Measurements from ENCODE around the gene PLEKHM3. TPM values are rescaled to one million over a fixed set of nuclear protein-coding genes. Genes with fewer than 3 reads are reported as not detected.

Gene PLEKHM3
- total RNA-seq, 1 donor from 2014 or later: 18.3 TPM

DNA sequence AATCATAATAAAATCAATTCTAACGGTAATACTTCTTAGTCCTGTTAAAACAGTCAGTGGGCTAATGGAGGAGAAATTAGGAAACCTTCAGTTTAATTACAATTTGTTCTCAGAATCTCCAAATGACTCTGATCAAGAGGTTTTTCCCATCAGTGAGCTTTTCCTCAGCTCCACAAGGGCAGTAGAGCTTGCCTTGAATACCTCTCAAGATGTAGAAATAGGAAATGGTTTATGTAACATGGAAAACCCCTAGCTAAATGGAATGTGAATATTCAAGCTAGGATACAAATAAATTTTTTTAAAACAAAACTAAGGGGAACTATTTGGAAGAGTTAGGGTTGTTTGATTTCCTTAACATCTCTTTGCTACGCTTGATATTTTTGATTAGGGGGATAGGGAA lies 87.5 kb downstream of the PLEKHM3 start:
- intact Hi-C loops (cut with DNase I): no loop called here
- TF ChIP-seq, protein P1, sequence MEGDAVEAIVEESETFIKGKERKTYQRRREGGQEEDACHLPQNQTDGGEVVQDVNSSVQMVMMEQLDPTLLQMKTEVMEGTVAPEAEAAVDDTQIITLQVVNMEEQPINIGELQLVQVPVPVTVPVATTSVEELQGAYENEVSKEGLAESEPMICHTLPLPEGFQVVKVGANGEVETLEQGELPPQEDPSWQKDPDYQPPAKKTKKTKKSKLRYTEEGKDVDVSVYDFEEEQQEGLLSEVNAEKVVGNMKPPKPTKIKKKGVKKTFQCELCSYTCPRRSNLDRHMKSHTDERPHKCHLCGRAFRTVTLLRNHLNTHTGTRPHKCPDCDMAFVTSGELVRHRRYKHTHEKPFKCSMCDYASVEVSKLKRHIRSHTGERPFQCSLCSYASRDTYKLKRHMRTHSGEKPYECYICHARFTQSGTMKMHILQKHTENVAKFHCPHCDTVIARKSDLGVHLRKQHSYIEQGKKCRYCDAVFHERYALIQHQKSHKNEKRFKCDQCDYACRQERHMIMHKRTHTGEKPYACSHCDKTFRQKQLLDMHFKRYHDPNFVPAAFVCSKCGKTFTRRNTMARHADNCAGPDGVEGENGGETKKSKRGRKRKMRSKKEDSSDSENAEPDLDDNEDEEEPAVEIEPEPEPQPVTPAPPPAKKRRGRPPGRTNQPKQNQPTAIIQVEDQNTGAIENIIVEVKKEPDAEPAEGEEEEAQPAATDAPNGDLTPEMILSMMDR (IDR thresholded peaks at IDR 0.05): no peak
- H3K4me1 ChIP-seq: no peaks in the 10 kb centered on the region
- H3K27ac ChIP-seq: no peak overlapping the region
- H3K9me3 ChIP-seq: no peaks in the 10 kb centered on the region
- no peak for DNase-seq (ENCODE audit: low spot score in 2 of 2)
- H3K36me3 ChIP-seq: no peaks in the 10 kb centered on the region
- H3K27me3 ChIP-seq: no peaks in the 10 kb centered on the region
- no peak overlapping the region for H3K4me3 ChIP-seq

DNA sequence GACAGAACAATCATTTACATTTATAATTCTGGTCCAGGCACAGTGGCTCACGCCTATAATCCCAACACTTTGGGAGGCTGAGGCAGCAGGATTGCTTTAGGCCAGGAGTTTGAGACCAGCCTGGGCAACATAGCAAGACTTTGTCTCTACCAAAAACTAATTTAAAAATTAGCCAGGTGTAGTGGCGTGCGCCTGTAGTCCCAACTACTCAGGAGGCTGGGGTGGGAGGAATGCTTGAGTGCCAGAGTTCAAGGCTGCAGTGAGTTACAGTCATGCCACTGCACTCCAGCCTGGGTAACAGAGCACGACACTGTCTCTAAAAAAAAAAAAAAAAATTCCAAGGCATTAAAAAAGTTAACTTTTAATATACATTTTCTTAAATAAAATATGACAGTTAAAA lies 88.1 kb downstream of the PLEKHM3 start:
- DNase-seq (ENCODE audit: low spot score in 2 of 2): no peak
- Histone ChIP-seq H3K9me3 (no peaks in the 10 kb centered on the region), H3K4me1 (no peaks in the 10 kb centered on the region), H3K4me3 (no peak overlapping the region), H3K27me3 (no peaks in the 10 kb centered on the region), H3K36me3 (no peaks in the 10 kb centered on the region), H3K27ac (no peak overlapping the region)
- TF ChIP-seq, protein P1 (IDR thresholded peaks at IDR 0.05): no peak
- intact Hi-C loops (cut with DNase I): no loop called here

DNA sequence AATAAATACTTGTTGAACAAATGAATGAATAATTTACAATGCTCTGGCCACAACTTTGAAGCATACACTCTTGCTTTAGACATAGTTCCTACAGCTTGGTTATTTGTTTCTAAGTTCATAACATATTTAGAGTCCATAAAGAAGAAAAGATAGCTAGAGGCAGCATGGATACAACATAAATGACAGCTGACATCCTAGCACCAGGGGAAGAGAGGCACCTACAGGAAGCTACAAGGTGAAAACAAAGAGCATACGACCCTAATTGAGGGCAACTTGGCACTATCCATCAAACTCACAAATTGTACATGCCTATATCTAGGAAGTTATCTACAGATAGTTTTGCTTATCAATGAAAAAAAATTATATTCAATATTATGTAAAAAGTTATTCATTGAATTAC lies 88.9 kb downstream of the PLEKHM3 start:
- Histone ChIP-seq H3K9me3 (no peaks in the 10 kb centered on the region), H3K36me3 (no peaks in the 10 kb centered on the region), H3K4me1 (no peaks in the 10 kb centered on the region), H3K4me3 (no peak overlapping the region), H3K27ac (no peak overlapping the region), H3K27me3 (no peaks in the 10 kb centered on the region)
- DNase-seq (ENCODE audit: low spot score in 2 of 2): no peak
- TF ChIP-seq, protein P1 (IDR thresholded peaks at IDR 0.05): no peak
- intact Hi-C loops (cut with DNase I): no loop called here

DNA sequence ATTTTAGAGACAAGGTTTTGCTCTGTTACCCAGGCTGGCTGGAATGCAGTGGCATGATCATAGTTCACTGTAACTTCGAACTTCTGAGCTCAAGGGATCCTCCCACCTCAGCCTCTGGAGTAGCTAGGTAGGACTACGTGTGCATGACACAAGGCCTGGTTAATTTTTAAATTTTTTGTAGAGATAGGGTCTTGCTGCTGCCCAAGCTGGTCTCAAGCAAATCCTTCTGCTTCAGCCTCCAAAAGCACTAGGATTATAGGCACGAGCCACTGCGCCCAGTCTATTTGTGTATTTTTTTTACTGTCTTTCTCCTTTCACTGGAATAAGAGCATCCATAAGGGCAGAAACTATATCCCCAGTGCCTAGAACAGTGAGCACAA lies 89.3 kb downstream of the PLEKHM3 start:
- intact Hi-C loops (cut with DNase I): no loop called here
- no peak for DNase-seq (ENCODE audit: low spot score in 2 of 2)
- H3K4me3 ChIP-seq: no peak overlapping the region
- no peaks in the 10 kb centered on the region for H3K9me3 ChIP-seq
- TF ChIP-seq, protein P1 (IDR thresholded peaks at IDR 0.05): no peak
- H3K27ac ChIP-seq: no peak overlapping the region
- H3K27me3 ChIP-seq: no peaks in the 10 kb centered on the region
- H3K4me1 ChIP-seq: no peaks in the 10 kb centered on the region
- H3K36me3 ChIP-seq: no peaks in the 10 kb centered on the region

DNA sequence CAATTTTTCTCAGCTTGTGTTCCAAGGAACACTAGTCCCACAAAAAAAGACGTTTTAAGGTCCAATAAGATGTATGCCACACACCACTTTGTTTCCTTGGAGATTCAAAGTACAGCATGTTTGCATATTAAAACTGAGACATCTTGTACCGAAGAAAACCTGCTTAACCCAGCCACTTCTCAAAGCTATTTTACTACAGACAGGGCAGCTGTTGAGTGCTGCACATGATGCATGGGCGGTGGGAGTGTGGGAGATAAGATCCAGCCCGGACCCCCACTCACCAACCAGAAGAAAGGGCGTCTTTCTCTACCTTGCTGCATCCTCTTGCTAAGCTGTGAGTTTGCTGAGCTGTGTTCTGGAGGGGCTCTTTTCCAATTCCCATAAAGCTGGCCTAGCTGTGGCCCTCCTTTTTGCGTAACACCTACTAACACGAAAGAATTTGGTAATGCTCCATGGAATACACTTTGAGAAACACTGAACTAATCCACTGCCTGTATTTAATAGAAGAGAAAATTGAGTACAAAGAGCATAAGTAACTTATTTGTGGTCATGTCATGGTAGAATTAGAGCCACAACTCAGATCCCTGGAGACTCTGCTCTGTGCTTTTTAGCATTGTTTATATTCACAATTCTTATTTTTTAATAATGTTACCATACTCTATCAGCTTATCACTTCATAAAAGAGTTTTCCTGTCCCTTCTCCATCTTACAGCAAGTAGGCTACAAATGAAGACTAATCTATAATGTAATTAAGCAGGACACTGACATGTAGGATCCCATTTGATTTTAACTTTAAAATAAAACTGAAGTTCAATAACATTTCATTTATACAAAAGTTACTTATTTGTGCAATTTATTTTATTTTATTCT lies 90.0 kb downstream of the PLEKHM3 start:
- H3K36me3 ChIP-seq: peaks cover 0 to 5% of the 10 kb centered on the region in 2 donors
- H3K4me3 ChIP-seq: no peak overlapping the region
- no peaks in the 10 kb centered on the region for H3K4me1 ChIP-seq
- intact Hi-C loops (cut with DNase I): no loop called here
- TF ChIP-seq, protein P1 (IDR thresholded peaks at IDR 0.05): no peak
- no peaks in the 10 kb centered on the region for H3K9me3 ChIP-seq
- no peak overlapping the region for H3K27ac ChIP-seq
- H3K27me3 ChIP-seq: no peaks in the 10 kb centered on the region
- DNase-seq (ENCODE audit: low spot score in 2 of 2): no peak

Data from ascending aorta (tissue), 2 donors.